ENCODE results near the gene CEP85.
"Not testable (repeated sequence)": the region's sequence is repeated elsewhere in the genome, so short reads cannot be mapped to it uniquely, and the experiment has no call there.

Gene CEP85

GRCh38 chr1:26291939-26292338 is 57.9 kb downstream of the CEP85 start:
- no peak for DNase-seq

GRCh38 chr1:26292735-26293134 is 58.7 kb downstream of the CEP85 start:
- DNase-seq = not testable (repeated sequence)

- DNase-seq = no peak
Measured at GRCh38 chr1:26293911-26294463, 60.0 kb downstream of the CEP85 start.

- no peak for DNase-seq
Measured at GRCh38 chr1:26295194-26296138, 61.5 kb downstream of the CEP85 start.

GRCh38 chr1:26296340-26297056 is 62.5 kb downstream of the CEP85 start:
- no peak for DNase-seq

GRCh38 chr1:26297057-26297790 is 63.2 kb downstream of the CEP85 start:
- DNase-seq = no peak

- no peak for DNase-seq
Measured at GRCh38 chr1:26297791-26298124, 63.8 kb downstream of the CEP85 start.

GRCh38 chr1:26300578-26301275 is 66.7 kb downstream of the CEP85 start:
- no peak for DNase-seq

GRCh38 chr1:26302733-26303405 is 68.9 kb downstream of the CEP85 start:
- DNase-seq = no peak

- no peak for DNase-seq
Measured at GRCh38 chr1:26305667-26306289, 71.8 kb downstream of the CEP85 start.

- peak; percentile 87 for DNase-seq
Measured at GRCh38 chr1:26306290-26307229, 72.6 kb downstream of the CEP85 start, which contains the start of gene UBXN11. Gene UBXN11, minus strand, starts transcription at chr1:26306636. Its CDS starts 3,753 bp downstream, at chr1:26302883.

GRCh38 chr1:26307363-26307781 is 73.4 kb downstream of the CEP85 start:
- no peak for DNase-seq

GRCh38 chr1:26307966-26308899 is 74.2 kb downstream of the CEP85 start:
- not testable (repeated sequence) for DNase-seq

GRCh38 chr1:26314501-26314900 is 80.5 kb downstream of the CEP85 start:
- no peak for DNase-seq

GRCh38 chr1:26315874-26316850 is 82.2 kb downstream of the CEP85 start:
- no peak for DNase-seq

- no peak for DNase-seq
Measured at GRCh38 chr1:26317146-26317545, 83.1 kb downstream of the CEP85 start.

- DNase-seq = peak; percentile 71
Measured at GRCh38 chr1:26317612-26318337, 83.8 kb downstream of the CEP85 start, which contains the start of gene CD52. Gene CD52, plus strand, starts transcription at chr1:26317958. Its CDS starts 60 bp downstream, at chr1:26318018.

Measured in activated effector memory CD4-positive, alpha-beta T cell treated with Interleukin-2 at 50 U/mL for 16 hours (primary cell).